HEK293 (cell line): ENCODE results near the gene FCN3.

Experiments used
- CTCF ChIA-PET: fragments of 350-600 bp; formaldehyde crosslinking; extraction: SDS; loops from one replicate; lab custom pipeline; 2021; ENCODE audit warnings: antibody characterized with exemption; lab: Yijun Ruan, JAX
- POLR2A ChIA-PET: fragments of 300-600 bp; formaldehyde crosslinking; extraction: SDS; loops from one replicate; lab custom pipeline; 2020; ENCODE audit warnings: antibody characterized with exemption, inconsistent platforms; lab: Yijun Ruan, JAX
- H3K27ac ChIP-seq: fragments of 200-500 bp; sonication (Bioruptor generic); 2 replicates; pipeline ENCODE4 v1.5.1; 2014; ENCODE audit warnings: low read depth, low read length, control low read depth, inconsistent platforms; ENCODE audit errors: extremely low read depth
- H3K36me3 ChIP-seq, 2 experiments: fragments of 200-500 bp in 1 of 2; sonication (Bioruptor generic) in 1 of 2; 1 replicate in 1 of 2; 2 replicates in 1 of 2; pipeline ENCODE4 v1.5.1; 2014 to 2017; ENCODE audit warnings: inconsistent platforms in 2 of 2, low read length in 2 of 2; ENCODE audit not compliant: control insufficient read depth in 2 of 2, insufficient read depth in 1 of 2
- H3K4me1 ChIP-seq: fragments of 200-500 bp; sonication (Bioruptor generic); 2 replicates; pipeline ENCODE4 v1.5.1; 2014; ENCODE audit warnings: mild to moderate bottlenecking, low read length, inconsistent platforms; ENCODE audit not compliant: control insufficient read depth, insufficient read depth
- H3K4me3 ChIP-seq: 2 replicates; pipeline ENCODE4 v1.5.1; 2011; ENCODE audit warnings: low read depth, mild to moderate bottlenecking, control low read depth, low read length, moderate library complexity
- H3K9me3 ChIP-seq: fragments of 200-500 bp; sonication (Bioruptor generic); 2 replicates; pipeline ENCODE4 v1.5.1; 2014; ENCODE audit warnings: low read depth, low read length, inconsistent platforms; ENCODE audit not compliant: control insufficient read depth, insufficient read depth
- CTCF ChIP-seq: fragments of 450-650 bp; formaldehyde crosslinking; IDR thresholded peaks from 2 replicates; pipeline ENCODE4 v1.5.1; 2016; ENCODE audit warnings: missing biosample characterization, missing genetic modification characterization
- GFI1B ChIP-seq: fragments of 450-650 bp; formaldehyde crosslinking; IDR thresholded peaks from 2 replicates; pipeline ENCODE4 v1.5.1; 2016; ENCODE audit warnings: missing biosample characterization, missing genetic modification characterization
- GLI2 ChIP-seq: fragments of 450-650 bp; formaldehyde crosslinking; IDR thresholded peaks from 2 replicates; pipeline ENCODE4; 2017; ENCODE audit warnings: missing biosample characterization, missing genetic modification characterization, low read depth, borderline replicate concordance
- INSM2 ChIP-seq: fragments of 450-650 bp; formaldehyde crosslinking; IDR thresholded peaks from 2 replicates; pipeline ENCODE4 v1.5.1; 2016; ENCODE audit warnings: missing biosample characterization, missing genetic modification characterization
- KLF10 ChIP-seq: fragments of 450-650 bp; IDR thresholded peaks from 2 replicates; pipeline ENCODE4 v1.5.1; 2018; ENCODE audit warnings: missing biosample characterization, mild to moderate bottlenecking, missing genetic modification characterization
- KLF7 ChIP-seq: fragments of 450-650 bp; formaldehyde crosslinking; IDR thresholded peaks from 2 replicates; pipeline ENCODE4 v1.5.1; 2016; ENCODE audit warnings: missing biosample characterization, missing genetic modification characterization, borderline replicate concordance
- REST ChIP-seq: fragments of 450-650 bp; formaldehyde crosslinking; IDR thresholded peaks from 2 replicates; pipeline ENCODE4 v1.5.1; 2016; ENCODE audit warnings: missing biosample characterization, missing genetic modification characterization
- ZBTB20 ChIP-seq: fragments of 450-650 bp; formaldehyde crosslinking; IDR thresholded peaks from 2 replicates; pipeline ENCODE4 v1.5.1; 2016; ENCODE audit warnings: missing biosample characterization, missing genetic modification characterization
- ZFP69B ChIP-seq: fragments of 450-650 bp; formaldehyde crosslinking; IDR thresholded peaks from 2 replicates; pipeline ENCODE4 v1.5.1; 2016; ENCODE audit warnings: missing biosample characterization, missing genetic modification characterization
- ZNF112 ChIP-seq: fragments of 450-650 bp; formaldehyde crosslinking; IDR thresholded peaks from 2 replicates; pipeline ENCODE4 v1.5.0; 2017; ENCODE audit warnings: missing biosample characterization, missing genetic modification characterization
- ZNF211 ChIP-seq: fragments of 450-650 bp; formaldehyde crosslinking; IDR thresholded peaks from 2 replicates; pipeline ENCODE4 v1.5.1; 2016; ENCODE audit warnings: low read depth, missing biosample characterization, missing genetic modification characterization
- ZNF514 ChIP-seq: fragments of 450-650 bp; formaldehyde crosslinking; IDR thresholded peaks from 2 replicates; pipeline ENCODE4 v1.5.1; 2016; ENCODE audit warnings: missing biosample characterization, missing genetic modification characterization
- ZNF626 ChIP-seq: fragments of 450-650 bp; sonication (Bioruptor Pico); formaldehyde crosslinking; IDR thresholded peaks from 2 replicates; pipeline ENCODE4 v1.5.1; 2018; ENCODE audit warnings: missing biosample characterization, missing genetic modification characterization, inconsistent platforms
- ZNF692 ChIP-seq: fragments of 450-650 bp; formaldehyde crosslinking; IDR thresholded peaks from 2 replicates; pipeline ENCODE4 v1.5.1; 2016; ENCODE audit warnings: missing biosample characterization, missing genetic modification characterization
- ZNF792 ChIP-seq: fragments of 450-650 bp; formaldehyde crosslinking; IDR thresholded peaks from 2 replicates; pipeline ENCODE4 v1.5.1; 2016; ENCODE audit warnings: missing biosample characterization, missing genetic modification characterization
- ZSCAN18 ChIP-seq: fragments of 450-650 bp; formaldehyde crosslinking; IDR thresholded peaks from 2 replicates; pipeline ENCODE4 v1.5.1; 2016; ENCODE audit warnings: missing biosample characterization, missing genetic modification characterization
- ZSCAN30 ChIP-seq: fragments of 450-650 bp; IDR thresholded peaks from 2 replicates; pipeline ENCODE4 v1.5.1; 2018; ENCODE audit warnings: missing biosample characterization, mild to moderate bottlenecking, missing genetic modification characterization, moderate library complexity
- ZSCAN5A ChIP-seq: fragments of 450-650 bp; formaldehyde crosslinking; IDR thresholded peaks from 2 replicates; pipeline ENCODE4 v1.5.1; 2016; ENCODE audit warnings: missing biosample characterization, missing genetic modification characterization

FCN3 gene

GRCh38 chr1:27394282-27394658 lies 19.6 kb upstream of the FCN3 start (continued):
- TF ChIP-seq REST (tag by site-specific recombination), result no peak
- TF ChIP-seq, all 188 proteins: peak for 1

GRCh38 chr1:27393641-27394281 lies 19.1 kb upstream of the FCN3 start:
- Histone ChIP-seq H3K36me3 (no peaks in the 10 kb centered on the region), H3K4me1 (no peaks in the 10 kb centered on the region), H3K27ac (no peak overlapping the region), H3K9me3 (no peaks in the 10 kb centered on the region), H3K4me3 (no peak overlapping the region)
- POLR2A ChIA-PET, result no interaction called here
- CTCF ChIA-PET, result interaction anchor here (1.0 to 7.4 kb wide), 11 partner anchors 37 to 397 kb away, joined by 3 to 202 read pairs (median 6); partner anchors contain the start of gene AHDC1
- TF ChIP-seq ZNF626 (tag by site-specific recombination) (no peak), ZNF692 (tag by site-specific recombination) (peak; percentile 37; the same call in 1 of the 2 replicates), ZFP69B (tag by site-specific recombination) (peak; percentile 89; the same call in 1 of the 2 replicates)

- Histone ChIP-seq H3K4me3 (peak overlapping the region; percentile 45), H3K4me1 (no peaks in the 10 kb centered on the region), H3K36me3 (no peaks in the 10 kb centered on the region), H3K27ac (no peak overlapping the region), H3K9me3 (no peaks in the 10 kb centered on the region)
- ChIA-PET POLR2A (no interaction called here), CTCF (interaction anchor here (1.0 to 7.4 kb wide), 4 partner anchors 36 to 214 kb away, joined by 3 to 202 read pairs (median 4); no protein-coding TSS in a partner anchor)
- no peak for TF ChIP-seq ZNF514
- TF ChIP-seq INSM2 (tag by site-specific recombination), result no peak
- no peak for TF ChIP-seq ZNF792 (tag by site-specific recombination)
- TF ChIP-seq ZSCAN18, result no peak
- no peak for TF ChIP-seq GFI1B
- TF ChIP-seq KLF7 (tag by site-specific recombination), result no peak
- no peak for TF ChIP-seq ZNF211 (tag by site-specific recombination)
- TF ChIP-seq ZBTB20 (tag by site-specific recombination), result peak; percentile 74
- no peak for TF ChIP-seq ZSCAN5A (tag by site-specific recombination)
- no peak for TF ChIP-seq GLI2
- TF ChIP-seq CTCF, result peak; percentile 42; the same call in 1 of the 2 replicates
- TF ChIP-seq KLF10 (tag by site-specific recombination), result no peak
- TF ChIP-seq ZSCAN30 (tag by site-specific recombination), result no peak
- TF ChIP-seq ZNF112, result no peak
Measured at GRCh38 chr1:27392778-27393635, 18.4 kb upstream of the FCN3 start.
